Nephron (organoid): ENCODE results near the gene CDH11.

Experiments used
- H3K27ac Mint-ChIP-seq, 3 experiments: 2 replicates each; pipeline ENCODE4 v1.8.0; 2020; ENCODE audit warnings: mixed read lengths in 3 of 3, mild to moderate bottlenecking in 2 of 3, moderate library complexity in 1 of 3
- H3K27me3 Mint-ChIP-seq: 2 replicates; pipeline ENCODE4 v1.8.0; 2021; ENCODE audit warnings: low read depth, mild to moderate bottlenecking, moderate library complexity, mixed read lengths
- H3K36me3 Mint-ChIP-seq: 2 replicates; pipeline ENCODE4 v1.8.0; 2020; ENCODE audit warnings: low read depth, mixed read lengths
- H3K4me1 Mint-ChIP-seq: 2 replicates; pipeline ENCODE4 v1.8.0; 2020; ENCODE audit warnings: mixed read lengths
- H3K4me3 Mint-ChIP-seq, 3 experiments: 2 replicates each; pipeline ENCODE4 v1.8.0; 2020; ENCODE audit warnings: mild to moderate bottlenecking in 3 of 3, mixed read lengths in 3 of 3, moderate library complexity in 2 of 3
- H3K9me3 Mint-ChIP-seq: 2 replicates; pipeline ENCODE4 v1.8.0; 2020; ENCODE audit warnings: mixed read lengths
- TF ChIP-seq, protein P1 (sequence below), 3 experiments: fragments of 200-600 bp; sonication (generic); IDR thresholded peaks; one replicate each; pipeline ENCODE4 v1.5.0; 2021; ENCODE audit warnings: antibody characterized with exemption in 3 of 3; ENCODE audit not compliant: unreplicated experiment in 3 of 3

Gene CDH11

DNA sequence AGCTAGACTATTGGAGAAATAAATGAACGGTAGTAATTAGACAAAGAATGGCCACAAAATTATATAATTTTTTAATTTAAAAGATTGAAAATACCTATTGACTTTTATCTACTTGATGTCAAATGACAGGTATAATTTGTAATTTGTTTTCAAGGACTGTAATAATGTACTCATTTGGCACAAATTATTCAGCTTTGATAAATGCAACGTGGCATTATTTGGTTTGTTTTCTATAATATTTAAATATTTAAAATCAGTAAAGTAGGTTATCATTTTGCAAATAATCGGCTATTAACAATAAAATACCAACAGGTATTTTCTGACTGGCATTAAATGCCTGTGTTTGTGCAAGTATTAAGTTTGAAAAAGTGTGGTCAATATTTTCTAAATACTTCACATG is 60.6 kb downstream of the CDH11 start:
- TF ChIP-seq, protein P1, sequence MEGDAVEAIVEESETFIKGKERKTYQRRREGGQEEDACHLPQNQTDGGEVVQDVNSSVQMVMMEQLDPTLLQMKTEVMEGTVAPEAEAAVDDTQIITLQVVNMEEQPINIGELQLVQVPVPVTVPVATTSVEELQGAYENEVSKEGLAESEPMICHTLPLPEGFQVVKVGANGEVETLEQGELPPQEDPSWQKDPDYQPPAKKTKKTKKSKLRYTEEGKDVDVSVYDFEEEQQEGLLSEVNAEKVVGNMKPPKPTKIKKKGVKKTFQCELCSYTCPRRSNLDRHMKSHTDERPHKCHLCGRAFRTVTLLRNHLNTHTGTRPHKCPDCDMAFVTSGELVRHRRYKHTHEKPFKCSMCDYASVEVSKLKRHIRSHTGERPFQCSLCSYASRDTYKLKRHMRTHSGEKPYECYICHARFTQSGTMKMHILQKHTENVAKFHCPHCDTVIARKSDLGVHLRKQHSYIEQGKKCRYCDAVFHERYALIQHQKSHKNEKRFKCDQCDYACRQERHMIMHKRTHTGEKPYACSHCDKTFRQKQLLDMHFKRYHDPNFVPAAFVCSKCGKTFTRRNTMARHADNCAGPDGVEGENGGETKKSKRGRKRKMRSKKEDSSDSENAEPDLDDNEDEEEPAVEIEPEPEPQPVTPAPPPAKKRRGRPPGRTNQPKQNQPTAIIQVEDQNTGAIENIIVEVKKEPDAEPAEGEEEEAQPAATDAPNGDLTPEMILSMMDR (IDR thresholded peaks at IDR 0.05; ENCODE audit: unreplicated experiment in 3 of 3) = no peak
- H3K27me3 Mint-ChIP-seq = peaks cover 4% of the 10 kb centered on the region
- peak overlapping the region in 1 of 3 experiments; percentile 26 for H3K27ac Mint-ChIP-seq
- H3K9me3 Mint-ChIP-seq = no peaks in the 10 kb centered on the region
- peaks cover 43% of the 10 kb centered on the region for H3K36me3 Mint-ChIP-seq
- no peak overlapping the region for H3K4me3 Mint-ChIP-seq
- H3K4me1 Mint-ChIP-seq = peaks cover 67% of the 10 kb centered on the region

DNA sequence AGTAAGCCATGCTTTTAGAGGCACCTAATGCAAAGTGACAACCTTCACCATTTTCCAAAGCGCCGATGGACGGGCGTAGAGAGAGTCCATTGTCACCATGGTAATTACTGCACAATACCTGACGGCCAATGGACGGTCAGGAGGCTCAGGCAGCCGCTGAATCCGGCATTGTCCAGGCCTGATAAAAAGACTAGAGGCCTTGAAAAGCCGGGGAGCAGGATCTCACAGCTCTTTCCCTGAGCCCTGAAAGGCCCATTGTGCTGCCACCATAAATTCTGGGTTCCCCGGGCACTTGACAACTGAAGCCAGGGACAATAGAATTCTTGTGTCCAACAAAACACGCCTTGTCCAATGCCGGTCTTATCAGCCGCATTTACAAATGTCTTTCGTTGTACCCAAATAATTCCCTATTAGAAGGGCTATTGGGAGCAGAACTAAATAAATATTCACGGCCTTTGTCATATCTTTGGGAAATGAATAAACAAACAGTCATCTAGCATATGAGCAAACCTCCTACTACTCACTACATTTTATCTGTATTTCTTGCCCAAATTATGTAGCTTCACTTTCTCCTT is 62.4 kb downstream of the CDH11 start:
- Mint-ChIP-seq H3K4me3 (no peak overlapping the region), H3K27ac (peak overlapping the region in 1 of 3 experiments; percentile 26), H3K36me3 (peaks cover 48% of the 10 kb centered on the region), H3K27me3 (no peaks in the 10 kb centered on the region), H3K9me3 (no peaks in the 10 kb centered on the region), H3K4me1 (peaks cover 69% of the 10 kb centered on the region)
- TF ChIP-seq, protein P1 (IDR thresholded peaks at IDR 0.05; ENCODE audit: unreplicated experiment in 3 of 3) = no peak

DNA sequence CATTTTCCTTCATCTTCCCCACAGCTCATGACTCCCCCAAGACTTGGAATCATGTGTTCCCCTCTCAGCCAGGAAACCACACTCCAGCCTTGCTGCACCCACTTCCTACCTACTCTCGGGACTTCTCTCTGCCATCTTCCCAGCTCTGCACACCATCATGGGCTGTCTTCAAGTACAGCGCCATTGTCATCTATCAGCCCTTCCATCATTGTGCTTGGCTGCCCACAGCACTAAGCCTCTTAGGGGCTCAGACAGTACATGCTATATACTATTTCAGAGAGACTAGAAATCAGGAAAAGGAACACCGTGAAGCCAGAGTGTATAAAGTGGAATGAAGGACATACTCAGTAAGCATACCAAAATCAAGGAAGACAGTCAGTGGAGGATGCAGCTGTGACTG is 64.7 kb downstream of the CDH11 start:
- H3K9me3 Mint-ChIP-seq = no peaks in the 10 kb centered on the region
- H3K36me3 Mint-ChIP-seq = peaks cover 62% of the 10 kb centered on the region
- H3K27me3 Mint-ChIP-seq = no peaks in the 10 kb centered on the region
- H3K4me1 Mint-ChIP-seq = peaks cover 65% of the 10 kb centered on the region
- TF ChIP-seq, protein P1 (IDR thresholded peaks at IDR 0.05; ENCODE audit: unreplicated experiment in 3 of 3) = no peak
- peak overlapping the region in 1 of 3 experiments; percentile 53 for H3K27ac Mint-ChIP-seq
- no peak overlapping the region for H3K4me3 Mint-ChIP-seq

DNA sequence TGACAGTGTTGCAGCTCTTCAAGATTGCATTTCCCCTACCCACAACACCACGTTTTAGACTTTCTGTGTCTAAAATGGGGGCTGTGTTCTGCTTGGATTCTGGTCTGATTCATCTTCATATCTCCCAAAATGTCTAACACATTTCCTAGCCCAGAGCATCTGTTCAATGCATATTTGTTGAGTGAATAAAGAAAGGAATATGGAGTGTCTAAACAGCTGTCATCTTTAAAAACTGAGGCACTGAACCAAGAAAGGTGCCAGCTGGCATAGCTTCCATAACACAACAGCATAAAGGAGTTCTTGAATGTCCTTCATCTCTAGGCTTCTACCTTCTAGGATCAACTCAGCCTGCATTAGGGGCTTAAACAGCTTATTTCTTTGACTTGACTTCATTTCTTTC is 67.4 kb downstream of the CDH11 start:
- no peaks in the 10 kb centered on the region for H3K27me3 Mint-ChIP-seq
- H3K9me3 Mint-ChIP-seq = no peaks in the 10 kb centered on the region
- no peak overlapping the region for H3K4me3 Mint-ChIP-seq
- H3K27ac Mint-ChIP-seq = no peak overlapping the region
- H3K4me1 Mint-ChIP-seq = peaks cover 42% of the 10 kb centered on the region
- TF ChIP-seq, protein P1 (IDR thresholded peaks at IDR 0.05; ENCODE audit: unreplicated experiment in 3 of 3) = no peak
- peaks cover 79% of the 10 kb centered on the region for H3K36me3 Mint-ChIP-seq

DNA sequence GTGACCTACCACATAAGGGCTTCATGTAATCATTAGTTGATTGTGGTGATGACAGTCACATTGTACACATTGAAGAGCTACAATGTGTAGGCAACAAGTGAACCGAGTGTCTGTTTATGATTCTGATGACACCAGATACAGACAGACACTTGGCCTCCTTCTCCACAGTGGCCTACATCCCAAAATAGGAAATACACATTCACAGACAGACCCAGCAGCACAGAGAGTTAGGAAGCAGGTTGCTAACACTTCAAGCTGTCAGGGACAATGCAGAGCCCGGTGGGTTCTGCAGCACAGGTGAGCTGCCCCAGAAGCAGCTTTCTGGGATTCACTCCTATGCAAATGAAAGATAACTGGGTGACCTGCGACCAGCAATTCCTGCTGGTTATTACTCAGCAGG is 72.2 kb downstream of the CDH11 start:
- TF ChIP-seq, protein P1 (IDR thresholded peaks at IDR 0.05; ENCODE audit: unreplicated experiment in 3 of 3) = no peak
- Mint-ChIP-seq H3K27ac (peak overlapping the region in 1 of 3 experiments; percentile 39), H3K4me1 (peaks cover 26% of the 10 kb centered on the region), H3K4me3 (no peak overlapping the region), H3K9me3 (no peaks in the 10 kb centered on the region), H3K27me3 (no peaks in the 10 kb centered on the region), H3K36me3 (peaks cover 87% of the 10 kb centered on the region)

DNA sequence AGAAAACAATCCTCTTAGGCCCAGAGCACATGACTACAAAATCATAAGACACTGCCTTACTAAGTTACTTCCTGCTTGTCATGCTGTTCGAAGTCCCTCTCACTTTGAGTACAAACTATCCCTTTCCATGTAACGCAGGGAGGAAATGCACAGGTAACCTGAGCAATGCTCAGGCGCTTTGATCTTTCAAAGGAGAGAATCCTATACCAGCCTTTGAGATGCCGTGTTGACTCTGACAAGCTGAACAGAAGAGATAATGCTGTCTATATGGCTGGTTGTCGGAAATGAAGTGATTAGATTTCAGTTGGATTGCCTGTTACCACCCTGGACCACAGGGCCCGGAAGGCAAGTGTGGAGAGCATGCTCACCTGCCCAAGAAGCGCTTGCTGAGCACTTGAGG is 75.9 kb downstream of the CDH11 start:
- Mint-ChIP-seq H3K4me3 (no peak overlapping the region), H3K27me3 (no peaks in the 10 kb centered on the region), H3K27ac (no peak overlapping the region), H3K9me3 (no peaks in the 10 kb centered on the region), H3K36me3 (peaks cover 88% of the 10 kb centered on the region), H3K4me1 (peaks cover 47% of the 10 kb centered on the region)
- TF ChIP-seq, protein P1 (IDR thresholded peaks at IDR 0.05; ENCODE audit: unreplicated experiment in 3 of 3) = no peak
